DMS153 (cell line): Measurements from ENCODE around the gene SEMA4D.

Experiments
- DNase-seq: peaks from one replicate; lab custom pipeline; 2025; lab: John Stamatoyannopoulos, UW

Gene SEMA4D

GRCh38 chr9:89502038-89502601 is 4.2 kb upstream of the SEMA4D start:
- no peak for DNase-seq

GRCh38 chr9:89501311-89501898 is 3.5 kb upstream of the SEMA4D start:
- no peak for DNase-seq

- DNase-seq, result no peak
Observed at GRCh38 chr9:89500008-89500407, 2.1 kb upstream of the SEMA4D start.

GRCh38 chr9:89498852-89499480 is 1.1 kb upstream of the SEMA4D start:
- DNase-seq, result no peak

- no peak for DNase-seq
Observed at GRCh38 chr9:89497257-89497963, 503 bp downstream of the SEMA4D start.

- no peak for DNase-seq
Observed at GRCh38 chr9:89496645-89497256, 1.2 kb downstream of the SEMA4D start.

- DNase-seq, result no peak
Observed at GRCh38 chr9:89495824-89496560, 1.9 kb downstream of the SEMA4D start.

GRCh38 chr9:89494199-89494598 is 3.7 kb downstream of the SEMA4D start:
- no peak for DNase-seq

GRCh38 chr9:89493671-89494070 is 4.2 kb downstream of the SEMA4D start:
- DNase-seq, result no peak

- no peak for DNase-seq
Observed at GRCh38 chr9:89493181-89493580, 4.7 kb downstream of the SEMA4D start.

- DNase-seq, result no peak
Observed at GRCh38 chr9:89492586-89492985, 5.3 kb downstream of the SEMA4D start.

- no peak for DNase-seq
Observed at GRCh38 chr9:89491694-89492093, 6.2 kb downstream of the SEMA4D start.

GRCh38 chr9:89489548-89490530 is 8.1 kb downstream of the SEMA4D start:
- no peak for DNase-seq

- DNase-seq, result no peak
Observed at GRCh38 chr9:89488936-89489335, 9.0 kb downstream of the SEMA4D start.

- no peak for DNase-seq
Observed at GRCh38 chr9:89488131-89488530, 9.8 kb downstream of the SEMA4D start.

GRCh38 chr9:89486681-89487080 is 11.2 kb downstream of the SEMA4D start:
- DNase-seq, result no peak

- DNase-seq, result no peak
Observed at GRCh38 chr9:89484475-89485404, 13.2 kb downstream of the SEMA4D start.

GRCh38 chr9:89483592-89484474 is 14.1 kb downstream of the SEMA4D start:
- DNase-seq, result no peak
